GM19099 (cell line): ENCODE results near the gene MTHFD2.

ENCODE experiments used
- POLR2A ChIP-seq: IDR thresholded peaks from 3 replicates; pipeline ENCODE4 v1.6.1; 2011; ENCODE audit warnings: low read depth; ENCODE audit not compliant: insufficient read length; ENCODE audit errors: extremely low read depth

MTHFD2 gene

GRCh38 chr2:74186038-74186437 is 12.4 kb upstream of the MTHFD2 start:
- TF ChIP-seq POLR2A, result peak; percentile 43

GRCh38 chr2:74188018-74188601 is 10.3 kb upstream of the MTHFD2 start:
- TF ChIP-seq POLR2A, result no peak

GRCh38 chr2:74188696-74189095 is 9.7 kb upstream of the MTHFD2 start:
- no peak for TF ChIP-seq POLR2A

GRCh38 chr2:74191596-74192380 is 6.6 kb upstream of the MTHFD2 start:
- no peak for TF ChIP-seq POLR2A

GRCh38 chr2:74194799-74195198 is 3.6 kb upstream of the MTHFD2 start:
- no peak for TF ChIP-seq POLR2A

- TF ChIP-seq POLR2A, result no peak
Observed at GRCh38 chr2:74197049-74197448, 1.4 kb upstream of the MTHFD2 start.

GRCh38 chr2:74198023-74198460 is 373 bp upstream of the MTHFD2 start:
- TF ChIP-seq POLR2A, result no peak

- no peak for TF ChIP-seq POLR2A
Observed at GRCh38 chr2:74199275-74199701, 873 bp downstream of the MTHFD2 start.

- no peak for TF ChIP-seq POLR2A
Observed at GRCh38 chr2:74199871-74200305, 1.5 kb downstream of the MTHFD2 start.

GRCh38 chr2:74201196-74201595 is 2.8 kb downstream of the MTHFD2 start:
- no peak for TF ChIP-seq POLR2A

GRCh38 chr2:74201596-74201995 is 3.2 kb downstream of the MTHFD2 start:
- no peak for TF ChIP-seq POLR2A

GRCh38 chr2:74204436-74204835 is 6.0 kb downstream of the MTHFD2 start:
- no peak for TF ChIP-seq POLR2A

- TF ChIP-seq POLR2A, result no peak
Observed at GRCh38 chr2:74205113-74205512, 6.7 kb downstream of the MTHFD2 start.

- TF ChIP-seq POLR2A, result no peak
Observed at GRCh38 chr2:74205596-74205995, 7.2 kb downstream of the MTHFD2 start.

GRCh38 chr2:74206180-74206688 is 7.8 kb downstream of the MTHFD2 start:
- no peak for TF ChIP-seq POLR2A
